DOHH2 (cell line): Measurements from ENCODE around the gene GLI3.

Experiments
- EZH2phosphoT487 ChIP-seq: fragments of 200-600 bp; sonication (generic); IDR thresholded peaks from 2 replicates; pipeline ENCODE4 v1.6.1; 2017; ENCODE audit warnings: borderline replicate concordance, mild to moderate bottlenecking, antibody characterized with exemption, low read length, moderate library complexity, mixed read lengths
- TF ChIP-seq, protein P1 (sequence below): fragments of 200-600 bp; sonication (generic); IDR thresholded peaks from one replicate; pipeline ENCODE4 v1.5.1; 2014; ENCODE audit warnings: antibody characterized with exemption, mild to moderate bottlenecking, low read depth, low read length; ENCODE audit not compliant: poor library complexity, severe bottlenecking

DNA sequence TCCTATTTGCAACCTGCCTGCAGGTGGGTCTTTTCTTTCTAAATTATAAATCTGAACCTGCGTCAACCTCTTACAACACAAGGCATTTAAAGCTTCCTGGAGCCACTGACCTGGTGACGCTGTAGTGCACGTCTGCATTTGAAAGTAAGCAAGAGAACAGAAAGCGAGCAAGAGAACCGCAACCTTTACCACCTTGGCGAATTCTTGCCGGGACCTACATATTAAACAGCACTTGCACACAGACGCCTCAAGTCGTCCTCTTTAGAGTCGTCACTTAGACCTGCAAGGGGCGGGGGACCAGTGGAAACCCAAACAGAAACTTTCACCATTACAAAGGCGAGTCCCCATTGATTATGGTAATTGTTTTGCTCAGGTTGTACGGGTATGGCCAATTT is 9.5 kb downstream of the GLI3 start:
- TF ChIP-seq, protein P1, sequence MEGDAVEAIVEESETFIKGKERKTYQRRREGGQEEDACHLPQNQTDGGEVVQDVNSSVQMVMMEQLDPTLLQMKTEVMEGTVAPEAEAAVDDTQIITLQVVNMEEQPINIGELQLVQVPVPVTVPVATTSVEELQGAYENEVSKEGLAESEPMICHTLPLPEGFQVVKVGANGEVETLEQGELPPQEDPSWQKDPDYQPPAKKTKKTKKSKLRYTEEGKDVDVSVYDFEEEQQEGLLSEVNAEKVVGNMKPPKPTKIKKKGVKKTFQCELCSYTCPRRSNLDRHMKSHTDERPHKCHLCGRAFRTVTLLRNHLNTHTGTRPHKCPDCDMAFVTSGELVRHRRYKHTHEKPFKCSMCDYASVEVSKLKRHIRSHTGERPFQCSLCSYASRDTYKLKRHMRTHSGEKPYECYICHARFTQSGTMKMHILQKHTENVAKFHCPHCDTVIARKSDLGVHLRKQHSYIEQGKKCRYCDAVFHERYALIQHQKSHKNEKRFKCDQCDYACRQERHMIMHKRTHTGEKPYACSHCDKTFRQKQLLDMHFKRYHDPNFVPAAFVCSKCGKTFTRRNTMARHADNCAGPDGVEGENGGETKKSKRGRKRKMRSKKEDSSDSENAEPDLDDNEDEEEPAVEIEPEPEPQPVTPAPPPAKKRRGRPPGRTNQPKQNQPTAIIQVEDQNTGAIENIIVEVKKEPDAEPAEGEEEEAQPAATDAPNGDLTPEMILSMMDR, result no peak
- no peak for TF ChIP-seq EZH2phosphoT487
